ENCODE results near the gene IQGAP1.
"Not testable (repeated sequence)": the region's sequence is repeated elsewhere in the genome, so short reads cannot be mapped to it uniquely, and the experiment has no call there.

The IQGAP1 gene

GRCh38 chr15:90497912-90498311 is 109.9 kb downstream of the IQGAP1 start:
- no peak for TF ChIP-seq CTCF (IDR thresholded peaks at IDR 0.05; ENCODE audit: low read length, missing control alignments)
- no peak overlapping the region for H3K4me3 ChIP-seq (replicated peaks; ENCODE audit: low read depth, low read length)
- no peak for DNase-seq (ENCODE audit: low read depth)

GRCh38 chr15:90500171-90500570 is 112.1 kb downstream of the IQGAP1 start:
- no peak for DNase-seq (ENCODE audit: low read depth)
- TF ChIP-seq CTCF (IDR thresholded peaks at IDR 0.05; ENCODE audit: low read length, missing control alignments), result no peak
- H3K4me3 ChIP-seq (replicated peaks; ENCODE audit: low read depth, low read length), result no peak overlapping the region

GRCh38 chr15:90501898-90502297 is 113.9 kb downstream of the IQGAP1 start:
- no peak for DNase-seq (ENCODE audit: low read depth)
- H3K4me3 ChIP-seq (replicated peaks; ENCODE audit: low read depth, low read length), result no peak overlapping the region
- TF ChIP-seq CTCF (IDR thresholded peaks at IDR 0.05; ENCODE audit: low read length, missing control alignments), result no peak

DNA sequence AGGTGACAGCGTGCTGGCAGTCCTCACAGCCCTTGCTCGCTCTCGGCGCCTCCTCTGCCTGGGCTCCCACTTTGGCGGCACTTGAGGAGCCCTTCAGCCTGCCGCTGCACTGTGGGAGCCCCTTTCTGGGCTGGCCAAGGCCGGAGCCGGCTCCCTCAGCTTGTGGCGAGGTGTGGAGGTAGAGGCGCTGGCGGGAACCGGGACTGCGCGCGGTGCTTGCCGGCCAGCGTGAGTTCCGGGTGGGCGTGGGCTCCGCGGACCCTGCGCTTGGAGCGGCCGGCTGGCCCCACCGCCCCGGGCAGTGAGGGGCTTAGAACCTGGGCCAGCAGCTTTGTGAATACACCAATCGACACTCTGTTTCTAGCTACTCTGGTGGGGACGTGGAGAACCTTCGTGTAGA is 122.7 kb downstream of the IQGAP1 start:
- DNase-seq (ENCODE audit: low read depth), result not testable (repeated sequence)

GRCh38 chr15:90511211-90511618 is 123.2 kb downstream of the IQGAP1 start:
- DNase-seq (ENCODE audit: low read depth); H3K4me3 ChIP-seq (replicated peaks; ENCODE audit: low read depth, low read length): not testable (repeated sequence)

More for the DNA sequence above, 122.7 kb downstream of the IQGAP1 start:
- H3K4me3 ChIP-seq (replicated peaks; ENCODE audit: low read depth, low read length), result not testable (repeated sequence)

DNA sequence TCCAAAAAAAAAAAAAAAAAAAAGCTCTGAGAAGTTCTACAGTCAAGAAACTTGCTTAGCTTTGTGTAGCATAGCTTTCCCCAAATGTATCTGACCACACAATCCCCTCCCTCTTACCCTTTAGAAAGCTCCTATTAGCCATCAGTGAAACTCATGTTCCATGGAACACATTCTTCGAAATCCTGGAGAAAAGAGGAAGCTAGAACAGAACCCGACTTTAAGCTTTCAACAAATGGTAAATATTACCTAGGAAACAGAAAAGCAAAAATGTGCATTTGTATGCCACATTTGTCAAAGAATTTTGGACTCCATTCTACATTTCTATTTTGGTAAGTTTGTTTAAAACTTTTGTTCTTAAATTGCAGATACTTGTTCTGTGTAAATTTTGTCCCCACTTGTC is 124.2 kb downstream of the IQGAP1 start:
- no peak for TF ChIP-seq CTCF (IDR thresholded peaks at IDR 0.05; ENCODE audit: low read length, missing control alignments)
- H3K4me3 ChIP-seq (replicated peaks; ENCODE audit: low read depth, low read length), result no peak overlapping the region
- DNase-seq (ENCODE audit: low read depth), result no peak

GRCh38 chr15:90512981-90513380 is 124.9 kb downstream of the IQGAP1 start:
- no peak for DNase-seq (ENCODE audit: low read depth)
- no peak for TF ChIP-seq CTCF (IDR thresholded peaks at IDR 0.05; ENCODE audit: low read length, missing control alignments)

GRCh38 chr15:90513448-90513847 is 125.4 kb downstream of the IQGAP1 start:
- no peak overlapping the region for H3K4me3 ChIP-seq (replicated peaks; ENCODE audit: low read depth, low read length)
- no peak for TF ChIP-seq CTCF (IDR thresholded peaks at IDR 0.05; ENCODE audit: low read length, missing control alignments)
- DNase-seq (ENCODE audit: low read depth), result no peak

More at GRCh38 chr15:90512981-90513380, 124.9 kb downstream of the IQGAP1 start:
- no peak overlapping the region for H3K4me3 ChIP-seq (replicated peaks; ENCODE audit: low read depth, low read length)

- not testable (repeated sequence) for DNase-seq (ENCODE audit: low read depth); H3K4me3 ChIP-seq (replicated peaks; ENCODE audit: low read depth, low read length)
Observed at GRCh38 chr15:90513893-90514292, 125.9 kb downstream of the IQGAP1 start.
